NOMO-1 (cell line): ENCODE data around the gene MEFV.
"Not testable (repeated sequence)": the region's sequence is repeated elsewhere in the genome, so short reads cannot be mapped to it uniquely, and the experiment has no call there.

Experiments
- DNase-seq, 2 experiments: peaks; one replicate each; lab custom pipeline; 2025; ENCODE audit not compliant: unreplicated experiment in 2 of 2; lab: John Stamatoyannopoulos, UW

The MEFV gene

GRCh38 chr16:3220839-3221238 is 35.6 kb downstream of the MEFV start:
- no peak for DNase-seq

- no peak for DNase-seq
Observed at GRCh38 chr16:3216263-3216640, 40.2 kb downstream of the MEFV start.

- no peak for DNase-seq
Observed at GRCh38 chr16:3215601-3216262, 40.7 kb downstream of the MEFV start.

- peak; percentile 16 to 27 for DNase-seq
Observed at GRCh38 chr16:3214904-3215600, 41.4 kb downstream of the MEFV start.

GRCh38 chr16:3212567-3212966 is 43.9 kb downstream of the MEFV start:
- no peak for DNase-seq

GRCh38 chr16:3212006-3212405 is 44.4 kb downstream of the MEFV start:
- no peak for DNase-seq

GRCh38 chr16:3207086-3207953 is 49.1 kb downstream of the MEFV start:
- DNase-seq = no peak

- DNase-seq = not testable (repeated sequence)
Observed at GRCh38 chr16:3205939-3206338, 50.5 kb downstream of the MEFV start.

- no peak for DNase-seq
Observed at GRCh38 chr16:3202903-3203539, 53.4 kb downstream of the MEFV start.

- no peak for DNase-seq
Observed at GRCh38 chr16:3198334-3199072, 57.9 kb downstream of the MEFV start.

GRCh38 chr16:3197694-3198333 is 58.6 kb downstream of the MEFV start:
- not testable (repeated sequence) for DNase-seq

GRCh38 chr16:3195975-3196374 is 60.5 kb downstream of the MEFV start:
- DNase-seq = no peak

GRCh38 chr16:3194792-3195191 is 61.6 kb downstream of the MEFV start:
- DNase-seq = no peak

GRCh38 chr16:3193221-3194212 is 62.9 kb downstream of the MEFV start:
- no peak for DNase-seq

GRCh38 chr16:3192476-3193019 is 63.9 kb downstream of the MEFV start:
- no peak for DNase-seq
